ENCODE data around the gene GMEB1.
"Not testable (repeated sequence)": the region's sequence is repeated elsewhere in the genome, so short reads cannot be mapped to it uniquely, and the experiment has no call there.

GMEB1 gene

DNA sequence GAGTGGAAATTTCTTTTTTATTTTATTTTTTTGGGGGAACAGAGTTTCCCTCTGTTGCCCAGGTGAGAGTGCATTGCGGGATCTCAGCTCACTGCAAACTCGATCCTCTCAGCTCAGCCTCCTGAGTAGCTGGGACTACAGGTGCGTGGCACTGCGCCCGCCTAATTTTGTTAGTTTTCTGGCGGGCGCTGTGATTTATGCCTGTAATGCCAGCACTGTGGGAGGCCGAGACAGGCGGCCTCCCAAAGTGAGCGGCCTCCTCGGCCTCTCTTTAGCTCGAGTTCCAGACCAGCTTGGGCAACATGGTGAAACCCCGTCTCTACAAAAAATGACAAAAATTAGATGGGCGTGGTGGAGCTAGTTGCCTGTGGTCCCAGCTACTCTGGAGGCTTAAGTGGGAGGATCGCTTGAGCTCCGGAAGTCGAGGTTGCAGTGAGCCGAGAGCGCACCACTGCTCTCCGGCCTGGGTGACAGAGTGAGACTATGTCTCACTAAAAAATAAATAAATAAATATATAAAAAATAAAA is 2.7 kb downstream of the GMEB1 start:
- DNase-seq: no peak

DNA sequence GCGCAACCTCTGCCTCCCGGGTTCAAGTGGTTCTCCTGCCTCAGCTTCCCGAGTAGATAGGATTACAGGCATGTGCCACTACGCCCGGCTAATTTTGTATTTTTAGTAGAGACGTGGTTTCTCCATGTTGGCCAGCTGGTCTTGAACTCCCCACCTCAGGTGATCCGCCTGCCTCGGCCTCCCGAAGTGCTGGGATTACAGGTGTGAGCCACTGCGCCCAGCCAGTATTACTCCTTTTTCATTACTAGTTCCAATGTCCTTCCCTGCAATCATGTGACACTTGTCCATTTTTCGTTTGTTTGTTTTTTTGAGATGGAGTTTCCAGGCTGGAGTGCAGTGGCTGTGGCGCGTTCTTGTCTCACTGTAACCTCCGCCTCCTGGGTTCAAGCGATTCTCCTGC is 4.4 kb downstream of the GMEB1 start:
- not testable (repeated sequence) for DNase-seq

DNA sequence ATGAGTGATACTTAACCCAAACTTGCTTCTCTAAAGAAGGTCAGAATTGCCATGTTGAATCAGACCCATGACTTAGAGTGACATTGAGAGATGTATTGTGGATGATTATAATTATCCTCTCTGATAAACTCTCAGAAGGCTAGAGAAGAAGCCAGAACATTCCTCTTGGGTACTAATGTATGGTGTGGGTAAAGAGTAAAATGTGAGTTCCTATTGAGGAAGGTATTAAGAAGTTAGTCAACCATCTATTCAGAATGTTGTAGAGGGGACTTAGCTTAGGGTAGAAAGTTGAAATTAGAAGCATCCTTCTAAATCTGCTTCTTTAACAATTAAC is 7.3 kb downstream of the GMEB1 start:
- DNase-seq: no peak

DNA sequence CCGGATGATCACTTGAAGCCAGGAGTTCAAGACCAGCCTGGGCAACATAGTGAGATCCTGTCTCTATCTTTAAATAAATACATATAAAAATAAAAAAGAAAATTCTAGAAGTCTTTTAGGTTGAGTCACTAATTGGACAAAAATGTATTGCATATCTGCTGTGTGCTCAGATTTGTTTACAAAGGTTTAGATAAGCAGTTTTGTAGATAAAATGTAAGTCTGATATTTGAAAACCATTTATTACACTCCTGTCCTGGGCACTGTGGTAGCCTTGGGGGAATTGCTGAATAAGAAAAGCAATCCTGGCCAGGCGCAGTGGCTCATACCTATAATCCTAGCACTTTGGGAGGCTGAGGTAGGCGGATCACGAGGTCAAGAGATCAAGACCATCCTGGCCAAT is 11.6 kb downstream of the GMEB1 start:
- DNase-seq: no peak

DNA sequence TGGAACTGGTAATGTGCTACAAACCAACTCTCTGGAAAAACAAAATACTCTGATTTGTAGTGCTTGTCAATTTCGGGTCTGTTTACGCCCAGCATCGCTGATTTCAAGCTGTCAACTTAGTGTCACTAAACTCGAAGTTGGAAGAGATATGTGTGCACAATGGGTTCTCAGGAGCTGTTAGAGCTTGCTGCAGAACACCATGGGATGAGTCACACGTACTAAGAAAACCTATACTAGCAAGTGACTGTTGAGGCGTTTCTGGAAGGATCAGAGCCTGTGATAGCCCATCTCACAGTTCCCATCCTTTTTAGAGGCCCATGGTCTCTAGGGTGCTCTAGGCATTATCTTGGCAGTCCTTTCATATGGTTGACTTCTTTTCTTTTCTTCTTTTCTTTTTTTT is 14.3 kb downstream of the GMEB1 start:
- no peak for DNase-seq

DNA sequence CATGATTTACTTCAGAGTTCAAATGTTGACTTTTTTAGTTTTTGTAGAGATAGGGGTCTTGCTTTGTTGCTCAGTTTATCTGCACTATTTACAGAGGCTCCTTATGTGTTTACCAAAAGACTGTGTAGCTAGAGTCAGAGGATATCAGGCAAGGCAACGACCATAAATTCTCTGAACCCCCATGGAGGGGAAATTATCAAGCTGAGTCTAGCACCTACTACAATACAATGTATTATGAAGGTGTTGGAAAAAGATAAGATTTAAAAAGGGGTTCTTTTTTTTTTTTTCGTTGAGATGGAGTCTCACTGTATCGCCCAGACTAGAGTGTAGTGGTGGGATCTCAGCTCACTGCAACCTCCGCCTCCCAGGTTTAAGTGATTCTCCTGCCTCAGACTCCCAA is 16.4 kb downstream of the GMEB1 start:
- DNase-seq: no peak

DNA sequence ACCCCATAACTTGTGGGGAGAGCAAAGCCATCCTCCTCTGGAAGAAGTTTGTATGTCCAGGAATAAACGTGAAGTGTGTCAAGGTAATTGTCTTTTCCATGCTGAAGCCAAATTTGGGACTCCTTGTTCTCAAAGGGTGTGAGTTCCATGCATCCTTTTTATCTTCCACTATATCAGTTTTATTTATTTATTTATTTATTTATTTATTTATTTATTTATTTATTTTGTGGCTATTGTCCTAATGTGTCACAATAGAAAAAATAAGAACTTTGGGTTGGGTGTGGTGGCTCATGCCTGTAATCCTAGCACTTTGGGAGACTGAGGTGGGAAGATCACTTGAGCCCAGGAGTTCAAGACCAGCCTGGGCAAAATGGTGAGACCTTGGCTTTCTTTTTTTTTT is 23.0 kb downstream of the GMEB1 start:
- not testable (repeated sequence) for DNase-seq

DNA sequence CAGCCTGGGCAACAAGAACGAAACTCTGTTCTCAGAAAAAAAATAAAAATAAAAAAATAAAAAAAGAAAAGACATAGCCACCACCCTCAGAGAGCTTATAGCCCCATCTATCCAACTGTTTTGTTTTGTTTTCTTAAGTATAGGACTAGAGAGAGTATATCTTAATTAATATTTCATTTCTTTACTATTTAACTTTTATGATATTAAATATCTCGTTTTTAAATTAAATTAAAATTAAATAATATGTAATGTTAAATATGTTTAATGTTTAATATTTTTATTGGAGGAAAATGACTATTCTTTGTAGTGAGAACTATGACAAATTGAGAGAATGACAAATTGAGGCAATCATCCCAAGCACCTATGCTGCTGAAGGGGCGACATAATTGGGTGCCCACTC is 35.0 kb downstream of the GMEB1 start:
- no peak for DNase-seq

DNA sequence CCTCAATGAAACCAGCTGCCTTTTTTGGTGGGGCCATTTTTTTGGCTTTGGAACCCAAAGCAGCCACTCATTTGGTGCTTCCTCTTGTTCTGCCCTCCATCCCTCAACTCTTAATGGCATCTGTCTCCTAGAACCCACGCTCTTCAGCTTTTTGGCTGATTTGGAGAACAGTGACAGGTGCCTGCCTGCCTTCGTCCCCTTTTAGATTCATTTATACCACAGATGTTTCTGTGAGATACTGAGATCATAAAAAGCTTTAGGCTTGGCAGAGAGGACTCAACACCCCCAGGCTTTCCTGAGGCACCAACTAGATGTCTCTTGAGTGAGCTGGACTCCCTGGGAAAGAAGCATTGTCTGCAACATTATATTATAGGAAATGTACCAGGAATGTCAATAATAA is 47.8 kb downstream of the GMEB1 start:
- no peak for DNase-seq

DNA sequence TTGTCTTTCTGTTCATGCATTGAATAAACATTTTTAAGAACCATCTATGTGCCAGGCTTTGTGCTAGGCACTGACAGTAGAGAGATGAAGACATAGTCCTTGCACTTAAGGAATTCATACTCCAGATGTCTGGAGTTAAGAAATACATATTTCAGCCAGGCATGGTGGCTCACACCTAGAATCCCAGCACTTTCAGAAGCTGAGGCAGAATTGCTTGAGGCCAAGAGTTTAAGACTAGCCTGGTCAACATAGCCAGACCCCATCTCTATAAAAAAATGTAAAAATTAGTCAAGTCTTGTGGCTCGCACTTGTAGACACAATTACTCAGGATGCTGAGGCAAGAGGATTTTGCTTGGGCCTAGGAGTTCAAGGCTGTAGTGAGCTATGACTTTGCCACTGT is 49.6 kb downstream of the GMEB1 start:
- no peak for DNase-seq

DNA sequence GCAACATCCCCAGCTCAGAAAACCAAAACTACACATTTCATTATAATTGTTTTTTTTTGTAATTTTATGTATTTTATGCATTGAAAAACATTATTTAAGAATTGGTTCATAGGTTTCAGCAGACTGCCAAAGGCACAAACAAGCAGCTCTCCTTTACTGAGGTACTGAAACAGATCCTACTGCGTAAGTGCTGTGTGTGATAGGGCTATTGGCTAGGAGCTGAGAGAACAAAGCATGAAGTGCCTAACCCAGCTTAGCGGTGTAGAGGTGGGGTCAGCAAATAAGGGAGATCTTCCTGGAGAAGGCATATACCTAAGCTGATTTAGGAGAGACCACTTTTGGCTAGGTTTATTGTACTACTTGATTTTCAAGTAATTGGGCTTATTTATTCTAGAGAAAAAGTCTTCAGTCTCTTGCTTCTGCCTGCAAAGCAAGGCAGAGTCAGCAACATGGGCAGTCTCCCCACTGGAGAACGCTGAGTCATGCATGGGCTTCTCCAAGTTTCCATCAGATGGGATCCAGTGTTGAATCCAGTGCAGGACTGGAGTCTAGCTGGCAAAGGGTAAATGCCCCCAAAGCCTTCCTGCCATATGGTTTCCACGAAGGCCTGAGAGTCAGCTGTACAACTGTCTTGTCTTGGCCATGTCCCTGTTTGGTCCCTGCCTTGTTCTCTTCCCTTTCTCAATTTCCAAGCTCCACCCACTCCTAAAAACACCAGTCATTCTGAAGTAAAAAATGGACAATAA is 50.2 kb downstream of the GMEB1 start:
- DNase-seq: no peak

DNA sequence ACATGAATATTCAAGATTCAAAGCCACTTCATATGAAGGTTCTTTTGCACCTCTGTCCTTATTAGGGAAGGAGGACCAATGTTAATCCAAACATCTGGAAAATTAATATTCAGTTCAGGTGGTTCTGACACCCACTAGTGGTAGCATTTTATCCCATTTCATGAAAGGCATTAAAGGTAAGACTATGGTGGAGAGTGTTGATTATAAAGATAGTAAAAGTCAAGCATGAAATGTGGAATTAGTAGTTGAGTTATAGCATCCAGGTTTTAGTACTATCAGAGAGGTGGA is 50.7 kb downstream of the GMEB1 start:
- DNase-seq: no peak

DNA sequence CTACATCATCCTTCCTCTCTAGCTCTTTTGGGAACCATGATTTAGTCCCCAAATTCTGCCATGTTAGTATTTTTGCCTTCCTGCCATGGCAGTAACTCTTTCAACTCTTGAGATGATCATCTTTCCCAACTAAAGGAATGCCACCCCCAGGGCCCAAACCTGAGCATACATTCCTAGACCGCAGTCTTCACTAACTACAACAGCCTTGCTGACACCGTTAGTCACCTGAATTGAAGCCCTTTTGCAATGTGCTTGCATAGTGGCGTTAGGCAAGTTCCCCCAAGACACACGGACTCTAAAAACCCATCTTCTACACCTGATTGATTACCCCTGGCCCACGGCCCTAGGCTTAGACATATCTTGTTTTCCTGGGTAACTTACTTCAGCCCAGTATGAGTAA is 51.8 kb downstream of the GMEB1 start:
- no peak for DNase-seq

DNA sequence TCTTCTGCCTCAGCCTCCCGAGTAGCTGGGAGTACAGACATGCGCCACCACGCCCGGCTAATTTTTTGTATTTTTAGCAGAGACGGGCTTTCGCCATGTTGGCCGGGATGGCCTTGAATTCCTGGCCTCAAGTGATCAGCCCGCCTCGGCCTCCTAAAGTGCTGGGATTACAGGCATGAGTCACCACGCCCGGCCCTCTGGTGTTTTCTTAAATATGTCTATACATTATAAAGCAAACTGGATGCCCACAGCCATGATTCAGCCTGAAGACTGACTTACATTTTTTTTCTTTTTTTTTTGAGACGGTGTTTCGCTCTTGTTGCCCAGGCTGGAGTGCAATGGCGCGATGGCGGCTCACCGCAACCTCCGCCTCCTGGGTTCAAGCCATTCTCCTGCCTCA is 53.3 kb downstream of the GMEB1 start:
- DNase-seq: not testable (repeated sequence)

DNA sequence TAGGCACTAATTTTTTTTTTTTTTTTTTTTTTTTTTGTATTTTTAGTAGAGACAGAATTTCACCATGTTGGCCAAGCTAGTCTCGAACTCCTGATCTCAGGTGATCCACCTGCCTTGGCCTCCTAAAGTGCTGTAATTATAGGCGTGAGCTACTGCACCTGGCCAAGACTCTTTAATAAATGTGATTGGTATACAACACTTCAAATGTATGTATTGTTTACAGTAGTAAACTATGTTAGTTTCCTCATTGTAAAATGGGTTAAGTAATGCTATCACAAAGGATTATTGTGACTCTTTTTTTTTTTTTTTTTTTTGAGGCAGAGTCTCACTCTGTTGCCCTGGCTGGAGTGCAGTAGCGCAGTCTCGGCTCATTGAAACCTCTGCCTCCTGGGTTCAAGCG is 56.8 kb downstream of the GMEB1 start:
- peak in 1 of 3 experiments; percentile 9 for DNase-seq

DNA sequence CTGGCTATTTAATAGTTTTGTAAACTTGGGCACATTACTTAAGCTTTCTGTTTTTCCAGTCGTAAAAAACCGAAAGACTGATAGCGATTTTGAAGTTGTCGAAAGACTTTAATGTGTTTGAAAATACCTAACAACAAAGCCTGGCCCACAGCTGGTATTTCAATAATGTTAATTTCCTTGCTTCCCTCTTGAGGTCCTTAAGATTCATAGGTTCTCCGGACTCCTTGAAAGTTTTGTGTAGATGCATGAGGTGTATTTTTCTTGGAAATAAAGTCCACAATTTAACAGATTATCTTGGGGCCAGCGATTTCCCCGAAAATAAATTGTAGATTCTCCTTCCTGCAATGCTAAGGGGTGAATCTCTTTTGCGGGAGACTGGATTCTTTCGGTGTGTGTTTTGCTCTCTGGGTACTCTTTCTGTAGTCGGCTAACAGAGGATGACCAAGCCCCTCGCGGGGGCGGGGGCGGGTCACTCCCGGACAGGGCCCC is 67.4 kb downstream of the GMEB1 start:
- DNase-seq: no peak

DNA sequence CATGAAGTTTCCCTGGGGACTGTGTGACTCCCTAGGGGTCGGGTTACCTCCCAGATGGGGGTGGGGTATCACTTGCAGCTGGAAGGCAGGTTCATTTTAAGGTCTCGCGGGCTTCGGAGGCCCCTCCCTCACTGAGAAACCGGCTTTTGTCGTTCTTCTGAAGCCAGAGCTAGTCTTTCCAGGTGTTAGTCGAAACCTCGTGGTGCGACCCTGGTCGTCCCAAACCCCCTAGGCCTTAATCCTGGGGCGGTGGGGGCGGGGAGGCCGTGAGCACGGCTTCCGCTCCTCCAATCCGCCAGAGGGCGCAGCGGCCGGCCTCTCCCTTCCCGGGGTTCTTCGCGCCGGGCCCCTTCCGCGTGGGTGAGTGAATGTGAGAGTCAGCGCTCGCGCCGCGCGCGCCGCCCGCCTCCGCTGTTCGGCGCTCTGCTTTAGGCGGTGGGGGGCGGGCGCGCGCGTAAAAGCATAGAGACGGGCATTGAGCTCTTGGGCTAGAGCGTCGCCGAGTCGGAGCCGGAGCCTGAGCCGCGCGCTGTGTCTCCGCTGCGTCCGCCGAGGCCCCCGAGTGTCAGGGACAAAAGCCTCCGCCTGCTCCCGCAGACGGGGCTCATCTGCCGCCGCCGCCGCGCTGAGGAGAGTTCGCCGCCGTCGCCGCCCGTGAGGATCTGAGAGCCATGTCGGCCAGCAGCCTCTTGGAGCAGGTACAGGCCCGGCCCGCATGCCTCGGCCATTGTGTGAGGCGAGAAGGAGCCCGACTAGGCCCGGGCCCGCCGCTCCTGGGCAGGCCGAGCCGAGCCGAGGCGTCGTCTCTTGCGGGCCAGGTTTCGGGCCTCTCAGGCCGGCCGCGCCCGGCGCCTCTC is 68.1 kb downstream of the GMEB1 start, which contains the start of gene YTHDF2:
TSS of gene YTHDF2 (plus strand) at position 491 of the 857 bp plus-strand sequence. CDS start at position 672, 181 bp downstream.
- DNase-seq: peak; percentile 97 to 98 (median 97)

DNA sequence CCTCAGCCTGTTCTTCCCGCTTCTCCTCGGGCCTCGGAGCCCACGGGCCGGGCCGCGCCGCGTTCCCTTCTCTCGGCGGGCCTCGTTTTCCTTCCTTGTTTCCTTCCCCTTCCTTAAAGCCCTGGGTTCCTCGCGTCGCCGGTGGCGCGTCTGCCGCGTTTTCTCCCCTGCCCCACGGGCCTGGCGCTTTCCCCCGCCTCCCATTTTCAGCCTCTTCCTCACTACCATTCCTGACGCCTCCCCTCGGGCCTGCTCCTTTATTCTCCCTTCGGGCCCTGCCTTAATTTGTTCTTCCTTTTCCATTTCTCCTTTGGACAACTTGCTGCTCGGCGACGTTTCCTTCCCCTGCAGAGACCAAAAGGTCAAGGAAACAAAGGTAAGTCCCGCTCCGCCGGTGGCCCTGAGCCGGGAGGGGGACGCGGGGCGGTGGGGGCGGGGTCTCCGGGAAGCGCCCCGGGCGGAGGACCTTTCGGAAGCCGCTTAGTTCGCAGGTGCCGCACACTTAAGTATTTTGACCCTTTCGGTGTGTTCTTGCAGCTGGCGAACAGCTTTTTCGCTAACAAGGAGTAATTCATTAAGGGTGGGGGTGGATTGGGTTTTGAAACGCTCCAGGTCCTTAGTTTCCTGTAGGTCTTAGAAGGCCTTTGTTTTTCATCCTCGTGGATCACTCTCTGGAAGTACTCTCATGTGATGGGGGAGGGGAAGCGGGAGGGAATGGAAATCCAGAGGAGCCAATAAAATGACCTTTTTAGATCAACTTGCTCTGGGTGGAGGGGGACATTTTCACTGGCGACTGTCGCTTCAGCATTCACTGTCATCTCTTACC is 68.9 kb downstream of the GMEB1 start:
- peak; percentile 75 to 94 (median 82) for DNase-seq

DNA sequence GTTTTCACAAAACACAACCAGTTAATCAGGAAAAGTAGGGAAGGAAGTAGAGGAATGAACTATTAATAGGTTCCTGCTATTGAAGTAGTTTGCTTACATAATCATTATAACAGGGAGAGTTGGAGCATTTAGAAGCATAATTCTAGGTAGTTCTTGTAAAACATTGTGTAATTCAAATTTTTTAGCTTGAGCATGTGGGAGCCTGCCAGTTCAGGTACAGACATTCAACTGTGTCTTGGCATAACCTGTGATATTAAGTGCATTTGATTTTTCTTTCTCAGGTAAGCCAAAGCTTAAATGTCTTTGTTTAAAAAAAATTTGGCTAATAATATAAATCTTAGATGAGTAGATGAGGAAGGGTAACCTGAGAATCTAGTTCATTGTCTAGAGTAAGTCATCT is 71.5 kb downstream of the GMEB1 start:
- no peak for DNase-seq

DNA sequence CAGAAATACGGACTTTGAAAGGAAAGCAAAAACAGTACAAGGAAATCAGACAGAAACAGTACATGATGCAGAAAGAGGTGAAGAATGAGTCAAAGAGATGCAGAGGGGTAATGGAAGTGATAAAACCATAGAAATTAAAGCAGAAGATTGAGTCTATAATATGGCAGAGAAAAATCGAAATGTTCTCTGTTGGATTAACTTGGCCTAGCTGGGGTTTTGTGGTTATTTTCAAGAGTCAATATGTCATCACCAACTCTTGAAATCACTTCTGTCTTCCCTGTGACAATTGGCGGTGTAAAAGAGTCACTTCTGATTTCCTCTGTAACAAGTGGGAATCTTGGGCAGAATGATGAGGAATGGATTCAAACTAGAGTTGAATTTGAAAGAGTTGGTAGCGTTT is 75.6 kb downstream of the GMEB1 start:
- DNase-seq: no peak

DNA sequence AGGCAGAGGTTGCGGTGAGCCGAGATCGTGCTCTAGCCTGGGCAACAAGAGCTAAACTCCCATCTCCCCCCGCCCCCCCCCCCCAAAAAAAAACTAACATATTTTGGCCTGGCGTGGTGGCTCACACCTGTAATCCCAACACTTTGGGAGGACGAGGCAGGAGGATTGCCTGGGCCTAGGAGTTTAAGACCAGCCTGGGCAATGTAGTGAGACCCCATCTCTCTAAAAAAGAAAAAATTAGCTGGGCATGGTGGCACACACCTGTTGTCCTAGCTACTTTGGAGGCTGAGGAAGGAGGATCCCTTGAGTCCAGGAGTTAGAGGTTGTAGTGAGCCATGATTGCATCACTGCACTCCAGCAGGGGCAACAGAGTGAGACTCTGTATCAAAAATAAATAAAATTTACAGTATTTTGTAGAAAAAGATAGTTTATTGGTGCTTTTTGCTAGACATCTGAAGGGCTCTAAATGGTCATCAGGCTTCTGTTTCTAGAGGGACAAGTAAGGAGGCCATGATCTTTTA is 77.1 kb downstream of the GMEB1 start:
- no peak for DNase-seq

DNA sequence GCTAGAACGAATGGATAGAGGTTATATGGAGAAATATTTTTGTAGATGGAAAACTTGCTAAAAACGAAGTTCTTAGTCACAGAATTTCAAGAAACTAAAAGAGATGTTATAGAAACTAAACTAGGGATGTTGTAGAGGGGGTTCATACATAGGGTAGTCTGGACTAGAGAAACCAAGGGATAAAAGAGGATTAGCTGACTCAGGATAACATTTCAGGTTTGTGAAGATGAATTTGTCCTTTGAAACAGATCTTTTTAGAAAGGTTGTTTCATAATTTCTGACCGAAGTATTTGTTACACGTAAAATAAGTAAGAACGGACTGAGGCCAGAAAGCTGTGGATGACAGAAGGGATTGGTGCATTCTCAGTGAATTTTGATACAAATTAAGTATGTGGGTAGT is 81.7 kb downstream of the GMEB1 start:
- no peak for DNase-seq

DNA sequence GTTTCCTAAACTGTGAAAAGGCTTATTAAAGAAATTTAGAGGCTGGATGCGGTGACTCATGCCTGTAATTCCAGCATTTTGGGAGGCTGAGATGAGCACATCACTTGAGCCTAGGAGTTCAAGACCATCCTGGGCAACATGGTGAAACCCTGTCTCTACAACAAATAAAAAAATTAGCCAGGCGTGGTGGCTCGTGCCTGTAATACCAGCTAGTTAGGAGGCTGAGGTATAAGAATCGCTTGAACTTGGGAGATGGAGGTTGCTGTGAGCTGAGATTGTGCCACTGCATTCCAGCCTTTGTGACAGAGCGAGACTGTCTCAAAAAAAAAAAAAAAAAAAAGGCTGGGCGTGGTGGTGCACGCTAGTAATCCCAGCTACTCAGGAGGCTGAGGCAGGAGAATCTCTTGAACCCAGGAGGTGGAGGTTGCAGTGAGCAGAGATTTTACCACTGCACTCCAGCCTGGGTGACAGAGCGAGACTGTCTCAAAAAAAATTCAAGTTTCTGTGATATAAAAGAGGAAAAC is 82.2 kb downstream of the GMEB1 start:
- DNase-seq: not testable (repeated sequence)

All from NCI-H1417 (cell line).